Measurements from ENCODE around the gene CNTF.

DNA sequence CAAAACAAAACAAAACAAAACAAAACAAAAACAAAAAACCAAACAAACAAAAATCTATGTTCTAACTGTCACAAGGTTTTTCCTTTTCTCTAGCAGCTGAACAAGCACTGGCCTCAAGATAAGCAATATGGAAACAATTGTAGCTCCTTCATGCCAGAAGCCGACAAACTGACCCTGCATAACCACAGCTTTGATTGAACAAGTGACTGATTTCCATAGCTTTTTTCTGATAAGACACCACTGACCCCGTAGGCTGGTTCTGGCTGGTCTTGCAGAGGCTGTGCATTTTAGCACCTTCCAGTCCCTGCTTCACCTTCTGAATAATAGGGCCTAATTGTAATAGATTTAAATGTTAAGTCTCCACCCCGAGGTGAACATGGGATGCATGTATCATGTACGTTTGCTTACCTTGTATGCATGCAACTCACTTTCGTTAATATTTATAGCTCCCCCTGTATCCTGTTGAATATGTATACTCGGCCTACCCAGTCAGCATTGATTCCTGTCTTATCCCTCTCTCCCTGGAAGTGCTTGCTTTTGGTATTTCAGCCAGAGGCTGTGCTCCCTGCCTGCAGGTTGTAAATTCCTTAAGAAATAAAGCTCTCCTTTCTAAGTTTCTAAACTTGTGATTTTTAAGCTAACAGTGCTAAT lies 49.6 kb downstream of the CNTF start:
- TF ChIP-seq, protein P1, sequence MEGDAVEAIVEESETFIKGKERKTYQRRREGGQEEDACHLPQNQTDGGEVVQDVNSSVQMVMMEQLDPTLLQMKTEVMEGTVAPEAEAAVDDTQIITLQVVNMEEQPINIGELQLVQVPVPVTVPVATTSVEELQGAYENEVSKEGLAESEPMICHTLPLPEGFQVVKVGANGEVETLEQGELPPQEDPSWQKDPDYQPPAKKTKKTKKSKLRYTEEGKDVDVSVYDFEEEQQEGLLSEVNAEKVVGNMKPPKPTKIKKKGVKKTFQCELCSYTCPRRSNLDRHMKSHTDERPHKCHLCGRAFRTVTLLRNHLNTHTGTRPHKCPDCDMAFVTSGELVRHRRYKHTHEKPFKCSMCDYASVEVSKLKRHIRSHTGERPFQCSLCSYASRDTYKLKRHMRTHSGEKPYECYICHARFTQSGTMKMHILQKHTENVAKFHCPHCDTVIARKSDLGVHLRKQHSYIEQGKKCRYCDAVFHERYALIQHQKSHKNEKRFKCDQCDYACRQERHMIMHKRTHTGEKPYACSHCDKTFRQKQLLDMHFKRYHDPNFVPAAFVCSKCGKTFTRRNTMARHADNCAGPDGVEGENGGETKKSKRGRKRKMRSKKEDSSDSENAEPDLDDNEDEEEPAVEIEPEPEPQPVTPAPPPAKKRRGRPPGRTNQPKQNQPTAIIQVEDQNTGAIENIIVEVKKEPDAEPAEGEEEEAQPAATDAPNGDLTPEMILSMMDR (IDR thresholded peaks at IDR 0.05): no peak
- TF ChIP-seq POLR2A (IDR thresholded peaks at IDR 0.05): no peak
